Hepatocyte (in vitro differentiated cells): Measurements from ENCODE around the gene PLA2G1B.

Experiments
- CTCF ChIP-seq: fragments of 200-600 bp; sonication (generic); IDR thresholded peaks from 2 replicates; pipeline ENCODE4 v1.5.1; 2016; ENCODE audit warnings: antibody characterized with exemption, mild to moderate bottlenecking; ENCODE audit not compliant: poor library complexity
- EZH2 ChIP-seq: fragments of 200-600 bp; sonication (generic); IDR thresholded peaks from 2 replicates; pipeline ENCODE4 v1.6.1; 2016; ENCODE audit warnings: antibody characterized with exemption, mild to moderate bottlenecking, borderline replicate concordance

- TF ChIP-seq CTCF (no peak), EZH2 (no peak)
Observed at GRCh38 chr12:120358412-120359100, 31.0 kb upstream of the PLA2G1B start.
